ENCODE results near the gene ANKDD1A.

Gene ANKDD1A

DNA sequence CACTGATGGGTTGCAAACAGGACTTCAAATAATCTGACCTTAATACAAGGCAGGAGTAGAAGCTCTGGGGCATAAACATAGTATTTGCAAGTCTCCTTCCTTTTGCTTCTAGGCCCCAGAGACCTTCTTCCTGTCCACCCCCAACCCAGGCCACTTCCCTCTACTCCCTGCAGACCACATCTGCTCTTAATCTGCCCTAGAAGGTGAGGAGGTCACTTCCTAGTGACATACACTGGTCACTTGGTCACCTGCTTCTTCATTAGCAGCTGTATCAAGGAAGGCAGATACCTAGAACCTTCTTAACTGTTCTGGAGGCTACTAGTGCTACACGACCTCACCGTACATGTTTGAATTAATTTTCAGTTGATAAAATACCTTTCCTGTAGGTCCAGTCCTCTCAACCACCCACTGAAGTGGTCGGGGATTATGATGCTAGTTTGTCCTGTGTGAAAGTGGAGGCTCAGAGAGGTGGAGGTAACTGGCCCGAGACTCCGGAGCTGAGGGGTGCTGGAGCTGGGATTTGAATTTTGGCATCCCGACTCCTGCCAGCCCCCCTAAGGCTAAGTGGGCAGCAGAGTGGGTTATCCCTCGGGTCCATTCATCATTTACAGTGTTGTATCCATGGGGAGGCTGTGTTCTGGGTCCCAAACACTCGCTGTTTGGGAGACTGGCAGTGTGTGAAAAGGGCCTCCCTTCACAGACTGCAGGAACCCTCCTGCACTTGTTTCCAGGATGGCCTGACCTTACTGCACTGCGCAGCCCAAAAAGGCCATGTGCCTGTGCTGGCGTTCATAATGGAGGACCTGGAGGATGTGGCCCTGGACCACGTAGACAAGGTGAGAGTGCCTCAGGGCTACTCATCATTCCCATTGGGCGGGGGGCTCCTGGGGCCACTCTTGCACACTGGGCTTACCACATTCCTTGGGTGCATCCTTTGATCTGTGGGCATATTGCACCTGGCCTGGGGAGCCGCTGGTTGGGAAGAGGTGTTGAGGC, 13.9 kb downstream of the ANKDD1A start:
- Histone ChIP-seq H3K9ac (ENCODE audit: low read depth, low read length) (no peak overlapping the region), H3K36me3 (ENCODE audit: control insufficient read depth, insufficient read depth, low read length) (no peaks in the 10 kb centered on the region), H3K27ac (ENCODE audit: low read depth, low read length) (no peak overlapping the region), H3K27me3 (ENCODE audit: control insufficient read depth, insufficient read depth, low read length) (no peaks in the 10 kb centered on the region), H3K4me3 (ENCODE audit: low read depth, low read length) (no peak overlapping the region), H3K4me1 (ENCODE audit: control insufficient read depth, insufficient read depth, low read length) (no peaks in the 10 kb centered on the region), H3K9me3 (ENCODE audit: control insufficient read depth, insufficient read depth, low read length) (no peaks in the 10 kb centered on the region)

DNA sequence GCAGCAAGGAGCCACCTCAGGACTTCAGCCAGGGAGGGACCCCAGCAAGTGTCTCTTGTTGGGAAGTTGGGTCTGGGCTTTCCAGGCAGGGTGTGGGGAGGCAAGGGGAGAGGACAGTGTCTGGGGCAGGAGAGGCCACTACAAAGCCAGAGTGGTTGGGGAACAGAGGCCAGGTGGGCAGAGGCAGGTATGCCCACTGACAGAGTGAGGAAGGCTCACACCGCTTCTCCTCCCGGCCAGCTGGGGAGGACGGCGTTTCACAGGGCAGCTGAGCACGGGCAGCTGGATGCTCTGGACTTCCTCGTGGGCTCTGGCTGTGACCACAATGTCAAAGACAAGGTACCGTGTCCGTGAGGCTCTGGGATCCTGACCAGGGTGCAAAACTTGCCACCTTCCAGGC, 15.0 kb downstream of the ANKDD1A start:
- no peaks in the 10 kb centered on the region for H3K4me1 ChIP-seq (ENCODE audit: control insufficient read depth, insufficient read depth, low read length)
- H3K4me3 ChIP-seq (ENCODE audit: low read depth, low read length) = no peak overlapping the region
- H3K9ac ChIP-seq (ENCODE audit: low read depth, low read length) = no peak overlapping the region
- H3K9me3 ChIP-seq (ENCODE audit: control insufficient read depth, insufficient read depth, low read length) = no peaks in the 10 kb centered on the region
- no peak overlapping the region for H3K27ac ChIP-seq (ENCODE audit: low read depth, low read length)
- H3K27me3 ChIP-seq (ENCODE audit: control insufficient read depth, insufficient read depth, low read length) = no peaks in the 10 kb centered on the region
- no peaks in the 10 kb centered on the region for H3K36me3 ChIP-seq (ENCODE audit: control insufficient read depth, insufficient read depth, low read length)

DNA sequence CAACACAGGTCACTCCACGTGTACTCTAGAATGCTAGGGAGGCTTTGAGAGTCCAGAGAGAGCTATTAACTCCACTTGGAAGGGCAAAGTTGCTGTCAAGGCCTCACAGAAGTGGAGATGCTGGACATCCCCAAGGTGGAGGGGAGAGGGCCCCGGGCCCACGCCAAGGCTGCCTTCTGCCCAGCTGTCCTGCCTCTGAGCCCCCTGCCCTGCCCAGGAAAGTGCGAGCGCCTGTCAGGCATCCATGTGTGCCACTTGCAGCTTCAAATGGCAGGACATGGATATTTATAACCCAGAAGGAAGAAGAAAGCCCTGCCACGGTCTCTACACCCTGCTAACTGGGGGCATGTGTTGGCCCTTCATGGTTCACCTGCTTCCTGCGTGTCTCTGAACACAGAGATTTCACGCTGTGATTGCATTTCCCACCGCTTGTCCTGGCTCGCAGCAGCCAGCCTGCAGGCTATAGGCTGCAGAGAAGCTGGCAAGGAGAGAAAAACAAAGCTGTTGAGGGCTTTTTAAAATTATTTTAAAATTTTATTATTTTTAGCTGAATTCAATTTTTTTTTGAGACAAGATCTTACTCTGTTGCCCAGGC, 17.0 kb downstream of the ANKDD1A start:
- Histone ChIP-seq H3K9me3 (ENCODE audit: control insufficient read depth, insufficient read depth, low read length) (no peaks in the 10 kb centered on the region), H3K27ac (ENCODE audit: low read depth, low read length) (no peak overlapping the region), H3K9ac (ENCODE audit: low read depth, low read length) (no peak overlapping the region), H3K4me3 (ENCODE audit: low read depth, low read length) (no peak overlapping the region), H3K4me1 (ENCODE audit: control insufficient read depth, insufficient read depth, low read length) (no peaks in the 10 kb centered on the region), H3K27me3 (ENCODE audit: control insufficient read depth, insufficient read depth, low read length) (no peaks in the 10 kb centered on the region), H3K36me3 (ENCODE audit: control insufficient read depth, insufficient read depth, low read length) (no peaks in the 10 kb centered on the region)

DNA sequence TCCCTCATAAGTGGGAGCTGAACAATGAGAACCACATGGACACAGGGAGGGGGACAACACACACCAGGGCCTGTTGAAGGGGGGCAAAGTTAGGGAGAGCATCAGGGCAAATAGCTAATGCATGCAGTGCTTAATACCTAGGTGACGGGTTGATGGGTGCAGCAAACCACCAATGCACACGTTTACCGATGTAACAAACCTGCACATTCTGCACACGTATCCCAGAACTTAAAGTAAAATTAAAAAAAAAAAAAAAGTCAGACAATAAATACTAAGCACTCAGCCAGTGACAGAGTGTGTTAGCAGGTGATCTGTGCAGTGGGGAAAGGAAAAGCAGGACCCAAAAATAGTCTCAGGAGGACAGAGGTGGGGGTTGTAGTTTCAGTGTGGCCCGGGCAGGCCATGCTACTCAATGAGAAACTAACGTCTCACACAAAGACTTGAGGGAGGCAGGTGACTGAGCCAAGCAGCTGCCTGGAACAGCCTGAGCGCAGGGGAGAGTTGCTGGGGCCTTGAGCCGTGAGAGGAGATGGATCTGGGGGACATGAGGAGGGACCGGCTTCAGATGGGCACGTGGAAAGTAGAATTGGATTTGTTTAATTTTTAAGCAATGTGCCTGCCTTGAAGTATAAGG, 18.4 kb downstream of the ANKDD1A start:
- Histone ChIP-seq H3K9ac (ENCODE audit: low read depth, low read length) (no peak overlapping the region), H3K4me3 (ENCODE audit: low read depth, low read length) (no peak overlapping the region), H3K4me1 (ENCODE audit: control insufficient read depth, insufficient read depth, low read length) (no peaks in the 10 kb centered on the region), H3K9me3 (ENCODE audit: control insufficient read depth, insufficient read depth, low read length) (no peaks in the 10 kb centered on the region), H3K27ac (ENCODE audit: low read depth, low read length) (no peak overlapping the region), H3K27me3 (ENCODE audit: control insufficient read depth, insufficient read depth, low read length) (no peaks in the 10 kb centered on the region), H3K36me3 (ENCODE audit: control insufficient read depth, insufficient read depth, low read length) (no peaks in the 10 kb centered on the region)

DNA sequence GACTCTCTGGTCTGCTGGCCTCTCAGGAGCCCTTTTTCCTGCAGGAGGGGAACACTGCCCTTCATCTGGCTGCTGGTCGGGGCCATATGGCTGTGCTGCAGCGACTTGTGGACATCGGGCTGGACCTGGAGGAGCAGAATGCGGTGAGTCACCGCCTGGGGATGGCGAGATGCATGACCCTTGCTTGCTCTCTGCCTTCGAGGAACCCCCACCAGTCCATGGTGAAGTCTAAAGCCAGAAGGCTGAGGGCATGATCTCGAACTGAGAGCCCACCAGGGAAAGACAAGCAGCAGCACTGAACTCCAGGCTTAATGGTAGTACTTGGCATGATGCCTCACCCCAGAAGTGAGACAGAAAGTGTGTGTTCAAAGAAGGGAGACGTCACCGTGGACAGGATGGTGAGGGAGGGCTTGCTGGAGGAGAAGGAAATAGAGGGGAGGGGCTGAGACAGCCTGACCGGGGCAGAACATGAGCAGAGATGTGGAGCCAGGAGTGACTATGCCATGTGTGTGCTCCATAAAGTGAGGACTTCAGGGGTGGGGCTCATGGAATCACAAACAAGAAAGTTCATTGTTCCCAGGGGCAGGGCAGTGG, 19.2 kb downstream of the ANKDD1A start:
- H3K27ac ChIP-seq (ENCODE audit: low read depth, low read length) = no peak overlapping the region
- H3K36me3 ChIP-seq (ENCODE audit: control insufficient read depth, insufficient read depth, low read length) = no peaks in the 10 kb centered on the region
- no peaks in the 10 kb centered on the region for H3K27me3 ChIP-seq (ENCODE audit: control insufficient read depth, insufficient read depth, low read length)
- no peak overlapping the region for H3K4me3 ChIP-seq (ENCODE audit: low read depth, low read length)
- no peak overlapping the region for H3K9ac ChIP-seq (ENCODE audit: low read depth, low read length)
- H3K4me1 ChIP-seq (ENCODE audit: control insufficient read depth, insufficient read depth, low read length) = no peaks in the 10 kb centered on the region
- H3K9me3 ChIP-seq (ENCODE audit: control insufficient read depth, insufficient read depth, low read length) = no peaks in the 10 kb centered on the region

GRCh38 chr15:64931381-64931780, 19.7 kb downstream of the ANKDD1A start:
- no peak overlapping the region for H3K9ac ChIP-seq (ENCODE audit: low read depth, low read length)
- H3K4me1 ChIP-seq (ENCODE audit: control insufficient read depth, insufficient read depth, low read length) = no peaks in the 10 kb centered on the region
- H3K27ac ChIP-seq (ENCODE audit: low read depth, low read length) = no peak overlapping the region
- H3K4me3 ChIP-seq (ENCODE audit: low read depth, low read length) = no peak overlapping the region
- H3K27me3 ChIP-seq (ENCODE audit: control insufficient read depth, insufficient read depth, low read length) = no peaks in the 10 kb centered on the region
- H3K36me3 ChIP-seq (ENCODE audit: control insufficient read depth, insufficient read depth, low read length) = no peaks in the 10 kb centered on the region
- H3K9me3 ChIP-seq (ENCODE audit: control insufficient read depth, insufficient read depth, low read length) = no peaks in the 10 kb centered on the region

DNA sequence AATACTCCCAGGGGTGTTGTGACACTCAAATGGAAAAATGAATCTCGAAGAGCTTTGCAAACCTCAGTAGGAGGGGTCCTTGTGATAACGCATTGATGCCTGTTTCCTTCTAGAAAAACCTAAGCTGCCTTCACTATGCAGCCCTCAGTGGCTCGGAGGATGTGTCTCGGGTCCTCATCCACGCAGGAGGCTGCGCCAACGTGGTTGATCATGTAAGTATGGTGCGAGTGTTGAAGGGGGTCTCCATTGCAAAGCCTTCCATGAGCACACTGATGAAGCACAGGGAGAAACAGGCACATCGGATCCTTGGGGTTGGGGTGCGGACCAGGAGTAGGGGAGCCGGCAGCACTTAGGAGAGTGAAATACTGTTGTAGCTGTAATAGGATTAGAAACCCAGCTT, 22.3 kb downstream of the ANKDD1A start:
- H3K4me3 ChIP-seq (ENCODE audit: low read depth, low read length) = no peak overlapping the region
- no peaks in the 10 kb centered on the region for H3K9me3 ChIP-seq (ENCODE audit: control insufficient read depth, insufficient read depth, low read length)
- no peaks in the 10 kb centered on the region for H3K27me3 ChIP-seq (ENCODE audit: control insufficient read depth, insufficient read depth, low read length)
- no peak overlapping the region for H3K9ac ChIP-seq (ENCODE audit: low read depth, low read length)
- H3K4me1 ChIP-seq (ENCODE audit: control insufficient read depth, insufficient read depth, low read length) = no peaks in the 10 kb centered on the region
- no peak overlapping the region for H3K27ac ChIP-seq (ENCODE audit: low read depth, low read length)
- no peaks in the 10 kb centered on the region for H3K36me3 ChIP-seq (ENCODE audit: control insufficient read depth, insufficient read depth, low read length)

DNA sequence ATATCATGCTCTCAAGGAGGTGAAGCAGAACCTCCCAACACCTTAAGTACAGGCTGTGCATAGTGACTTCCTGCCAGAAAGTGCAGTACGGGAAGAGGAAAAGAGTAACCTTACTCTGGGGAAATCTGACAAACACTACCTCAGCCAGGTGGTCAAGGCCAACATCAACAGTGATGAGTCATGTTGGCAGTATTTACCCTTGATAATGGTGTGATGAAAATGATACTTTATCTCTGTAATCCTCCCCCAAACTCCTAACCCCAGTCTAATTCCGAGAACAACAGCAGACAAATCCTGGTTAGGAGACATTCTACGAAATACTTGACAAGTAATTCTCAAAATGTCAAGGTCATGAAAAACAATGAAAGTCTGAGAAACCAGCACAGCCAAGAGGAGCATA, 26.5 kb downstream of the ANKDD1A start:
- H3K9ac ChIP-seq (ENCODE audit: low read depth, low read length) = no peak overlapping the region
- no peak overlapping the region for H3K4me3 ChIP-seq (ENCODE audit: low read depth, low read length)
- H3K27ac ChIP-seq (ENCODE audit: low read depth, low read length) = no peak overlapping the region
- H3K4me1 ChIP-seq (ENCODE audit: control insufficient read depth, insufficient read depth, low read length) = no peaks in the 10 kb centered on the region
- H3K9me3 ChIP-seq (ENCODE audit: control insufficient read depth, insufficient read depth, low read length) = no peaks in the 10 kb centered on the region
- no peaks in the 10 kb centered on the region for H3K27me3 ChIP-seq (ENCODE audit: control insufficient read depth, insufficient read depth, low read length)
- H3K36me3 ChIP-seq (ENCODE audit: control insufficient read depth, insufficient read depth, low read length) = no peaks in the 10 kb centered on the region

DNA sequence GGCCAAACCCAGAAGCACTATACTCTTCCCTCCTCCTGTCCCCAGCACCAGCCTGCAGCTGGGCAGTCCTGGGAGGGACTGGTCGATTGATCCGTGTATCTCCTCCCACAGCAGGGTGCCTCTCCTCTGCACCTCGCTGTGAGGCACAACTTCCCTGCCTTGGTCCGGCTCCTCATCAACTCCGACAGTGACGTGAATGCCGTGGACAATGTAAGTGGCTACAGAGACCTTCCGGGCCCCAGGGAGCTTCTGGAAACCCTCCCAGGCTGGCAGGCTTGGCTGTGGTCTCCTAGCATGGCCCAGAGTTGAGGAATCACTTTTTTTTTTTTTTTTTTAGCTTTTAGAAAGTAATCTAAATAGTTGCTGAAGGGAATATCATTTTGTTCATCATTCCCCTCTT, 30.7 kb downstream of the ANKDD1A start:
- H3K4me1 ChIP-seq (ENCODE audit: control insufficient read depth, insufficient read depth, low read length) = no peaks in the 10 kb centered on the region
- no peak overlapping the region for H3K27ac ChIP-seq (ENCODE audit: low read depth, low read length)
- H3K27me3 ChIP-seq (ENCODE audit: control insufficient read depth, insufficient read depth, low read length) = no peaks in the 10 kb centered on the region
- H3K9ac ChIP-seq (ENCODE audit: low read depth, low read length) = no peak overlapping the region
- H3K4me3 ChIP-seq (ENCODE audit: low read depth, low read length) = no peak overlapping the region
- H3K36me3 ChIP-seq (ENCODE audit: control insufficient read depth, insufficient read depth, low read length) = no peaks in the 10 kb centered on the region
- no peaks in the 10 kb centered on the region for H3K9me3 ChIP-seq (ENCODE audit: control insufficient read depth, insufficient read depth, low read length)

- Histone ChIP-seq H3K36me3 (ENCODE audit: control insufficient read depth, insufficient read depth, low read length) (no peaks in the 10 kb centered on the region), H3K9ac (ENCODE audit: low read depth, low read length) (no peak overlapping the region)
These were observed 32.0 kb downstream of the ANKDD1A start for GRCh38 chr15:64943512-64944225.

More at GRCh38 chr15:64943512-64944225, 32.0 kb downstream of the ANKDD1A start:
- Histone ChIP-seq H3K27me3 (ENCODE audit: control insufficient read depth, insufficient read depth, low read length) (no peaks in the 10 kb centered on the region), H3K27ac (ENCODE audit: low read depth, low read length) (no peak overlapping the region), H3K4me1 (ENCODE audit: control insufficient read depth, insufficient read depth, low read length) (no peaks in the 10 kb centered on the region), H3K9me3 (ENCODE audit: control insufficient read depth, insufficient read depth, low read length) (no peaks in the 10 kb centered on the region), H3K4me3 (ENCODE audit: low read depth, low read length) (no peak overlapping the region)

All from HUES48 (cell line).